Activated gamma-delta T cell treated with Interleukin-2 at 50 U/mL for 16 hours (primary cell): ENCODE results near the gene STYX.

Experiments
- DNase-seq: peaks from one replicate; pipeline ENCODE4 v3.0.0-alpha.2; 2020

Gene STYX

GRCh38 chr14:52791223-52792096 is 61.5 kb downstream of the STYX start, which contains the start of gene GNPNAT1:
TSS of gene GNPNAT1 (minus strand) at chr14:52791607. CDS start at chr14:52784650, 6,957 bp downstream.
- peak; percentile 87 for DNase-seq

- no peak for DNase-seq
Measured at GRCh38 chr14:52792097-52792415, 62.1 kb downstream of the STYX start.

GRCh38 chr14:52793061-52793460 is 63.1 kb downstream of the STYX start:
- DNase-seq: no peak

GRCh38 chr14:52797653-52798052 is 67.7 kb downstream of the STYX start:
- DNase-seq: no peak

- DNase-seq: no peak
Measured at GRCh38 chr14:52798826-52799225, 68.9 kb downstream of the STYX start.

GRCh38 chr14:52801014-52801712 is 71.2 kb downstream of the STYX start:
- no peak for DNase-seq

- DNase-seq: no peak
Measured at GRCh38 chr14:52802597-52802996, 72.6 kb downstream of the STYX start.

- DNase-seq: no peak
Measured at GRCh38 chr14:52806115-52806514, 76.1 kb downstream of the STYX start.

GRCh38 chr14:52808101-52808500 is 78.1 kb downstream of the STYX start:
- no peak for DNase-seq

- no peak for DNase-seq
Measured at GRCh38 chr14:52821805-52822250, 91.9 kb downstream of the STYX start.

GRCh38 chr14:52824462-52824861 is 94.5 kb downstream of the STYX start:
- no peak for DNase-seq
